Mesendoderm (in vitro differentiated cells): ENCODE data around the gene SPIC.
A peak's percentile ranks its signal among the peaks of the same experiment; 100 is the strongest.

Source experiments
- DNase-seq: peaks from one replicate; pipeline ENCODE4 v3.0.0; 2013
- H2AK5ac ChIP-seq: 2 replicates; pipeline ENCODE4 v1.6.1; 2013; ENCODE audit warnings: low read length, inconsistent platforms
- H2BK120ac ChIP-seq: 2 replicates; pipeline ENCODE4 v1.6.1; 2013; ENCODE audit warnings: low read depth, mild to moderate bottlenecking, low read length, moderate library complexity, mixed read lengths
- H2BK15ac ChIP-seq: replicated peaks from 2 replicates; pipeline ENCODE4 v1.6.1; 2013; ENCODE audit warnings: low read depth, mild to moderate bottlenecking, moderate library complexity
- H2BK5ac ChIP-seq: 2 replicates; pipeline ENCODE4 v1.6.1; 2013; ENCODE audit warnings: low read length, inconsistent platforms
- H3K18ac ChIP-seq: 2 replicates; pipeline ENCODE4 v1.6.1; 2013; ENCODE audit warnings: mild to moderate bottlenecking, low read length, mixed read lengths
- H3K23ac ChIP-seq: one replicate; pipeline ENCODE4 v1.6.1; 2013; ENCODE audit warnings: low read length
- H3K27ac ChIP-seq: 2 replicates; pipeline ENCODE4 v1.5.1; 2013; ENCODE audit warnings: low read depth, mild to moderate bottlenecking, inconsistent platforms, low read length, moderate library complexity
- H3K27me3 ChIP-seq: 2 replicates; pipeline ENCODE4 v1.6.1; 2013; ENCODE audit warnings: low read length, control low read depth, mild to moderate bottlenecking, inconsistent platforms; ENCODE audit not compliant: insufficient read depth, poor library complexity
- H3K36me3 ChIP-seq: 2 replicates; pipeline ENCODE4 v1.6.1; 2013; ENCODE audit warnings: low read length, inconsistent platforms; ENCODE audit not compliant: control insufficient read depth, insufficient read depth
- H3K4ac ChIP-seq: one replicate; pipeline ENCODE4 v1.6.1; 2013; ENCODE audit warnings: low read depth, mild to moderate bottlenecking, low read length, moderate library complexity
- H3K4me1 ChIP-seq: 2 replicates; pipeline ENCODE4 v1.6.1; 2013; ENCODE audit warnings: low read depth, low read length, inconsistent platforms; ENCODE audit not compliant: control insufficient read depth
- H3K4me2 ChIP-seq: 2 replicates; pipeline ENCODE4 v1.6.1; 2013; ENCODE audit warnings: low read length
- H3K4me3 ChIP-seq: 2 replicates; pipeline ENCODE4 v1.5.1; 2013; ENCODE audit warnings: mild to moderate bottlenecking, low read length
- H3K56ac ChIP-seq: one replicate; pipeline ENCODE4 v1.6.1; 2013; ENCODE audit warnings: low read length
- H3K79me1 ChIP-seq: 2 replicates; pipeline ENCODE4 v1.6.1; 2013; ENCODE audit warnings: low read length, inconsistent platforms
- H3K79me2 ChIP-seq: 2 replicates; pipeline ENCODE4 v1.6.1; 2013; ENCODE audit warnings: mild to moderate bottlenecking, low read length; ENCODE audit not compliant: control insufficient read depth, insufficient read depth
- H3K9ac ChIP-seq: 2 replicates; pipeline ENCODE4 v1.6.1; 2013; ENCODE audit warnings: low read length, inconsistent platforms
- H4K5ac ChIP-seq: one replicate; pipeline ENCODE4 v1.6.1; 2013; ENCODE audit warnings: low read length
- H4K8ac ChIP-seq: one replicate; pipeline ENCODE4 v1.6.1; 2013; ENCODE audit warnings: low read depth, mild to moderate bottlenecking, control low read depth, low read length, moderate library complexity
- WGBS: extraction: QIAGEN DNeasy Blood & Tissue Kit; methylation state at CpG from one replicate; pipeline ENCODE4 v1.1.7; 2013; ENCODE audit warnings: low lambda C conversion rate, missing lambda C conversion rate; ENCODE audit not compliant: insufficient coverage; ENCODE audit errors: extremely low coverage; 5-methylcytosine and 5-hydroxymethylcytosine counted together

The SPIC gene

GRCh38 chr12:101493556-101493955 lies 18.4 kb downstream of the SPIC start:
- Histone ChIP-seq H3K79me2 (no peaks in the 10 kb centered on the region), H4K5ac (no peak overlapping the region), H2BK5ac (no peak overlapping the region), H3K23ac (no peak overlapping the region), H3K4me1 (no peaks in the 10 kb centered on the region), H3K18ac (no peak overlapping the region), H3K27me3 (no peaks in the 10 kb centered on the region), H4K8ac (no peak overlapping the region), H2AK5ac (no peak overlapping the region), H3K79me1 (no peaks in the 10 kb centered on the region), H3K4me2 (no peak overlapping the region), H2BK15ac (no peak overlapping the region), H3K4ac (no peak overlapping the region), H2BK120ac (no peak overlapping the region), H3K9ac (no peak overlapping the region), H3K27ac (no peak overlapping the region), H3K36me3 (no peaks in the 10 kb centered on the region), H3K4me3 (no peak overlapping the region), H3K56ac (no peak overlapping the region)
- DNase-seq = no peak
- WGBS = no CpG with 5 or more reads among the region's 1 CpG

- H3K4me1 ChIP-seq = no peaks in the 10 kb centered on the region
- WGBS = no CpG with 5 or more reads among the region's 3 CpGs
- no peaks in the 10 kb centered on the region for H3K27me3 ChIP-seq
- no peak overlapping the region for H4K5ac ChIP-seq
- no peak overlapping the region for H3K27ac ChIP-seq
- no peaks in the 10 kb centered on the region for H3K79me2 ChIP-seq
- no peak for DNase-seq
- H3K9ac ChIP-seq = no peak overlapping the region
- no peak overlapping the region for H2BK15ac ChIP-seq
- H2AK5ac ChIP-seq = no peak overlapping the region
- H3K4ac ChIP-seq = no peak overlapping the region
- H3K36me3 ChIP-seq = no peaks in the 10 kb centered on the region
- no peak overlapping the region for H2BK5ac ChIP-seq
- no peak overlapping the region for H2BK120ac ChIP-seq
- H3K23ac ChIP-seq = no peak overlapping the region
- no peaks in the 10 kb centered on the region for H3K79me1 ChIP-seq
- H3K4me3 ChIP-seq = no peak overlapping the region
- no peak overlapping the region for H4K8ac ChIP-seq
- no peak overlapping the region for H3K56ac ChIP-seq
- no peak overlapping the region for H3K18ac ChIP-seq
- H3K4me2 ChIP-seq = no peak overlapping the region
These were observed 23.1 kb downstream of the SPIC start for GRCh38 chr12:101498252-101498651.

DNA sequence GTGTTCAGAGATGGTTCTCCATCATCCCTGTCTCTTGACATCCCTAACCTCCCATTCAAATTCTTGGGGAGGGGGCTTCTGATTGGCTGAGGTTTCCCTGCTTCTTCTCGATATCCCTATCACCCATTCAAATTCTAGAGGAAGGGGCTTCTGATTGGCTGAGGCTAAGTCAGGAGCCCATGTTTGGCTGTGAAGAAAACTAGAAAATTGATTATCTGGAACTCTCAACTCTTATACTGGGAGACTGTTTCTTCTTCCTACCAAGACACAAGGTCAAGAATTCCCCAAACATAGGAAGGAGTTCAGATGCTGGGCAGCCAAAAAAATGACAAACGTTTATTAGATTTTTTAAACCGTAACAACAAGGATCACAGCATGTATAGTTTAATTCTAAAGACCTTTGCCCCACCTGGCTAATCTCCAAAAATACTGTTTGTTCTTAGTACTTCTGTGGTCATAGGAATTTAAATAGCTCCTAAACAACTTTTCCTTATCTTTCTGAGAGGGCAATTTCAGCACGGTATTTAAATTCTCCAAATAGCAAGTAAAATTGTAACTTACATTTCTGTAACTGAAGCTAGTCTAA lies 26.4 kb downstream of the SPIC start:
- H3K4me2 ChIP-seq = no peak overlapping the region
- no peak overlapping the region for H3K4ac ChIP-seq
- H3K56ac ChIP-seq = no peak overlapping the region
- no peaks in the 10 kb centered on the region for H3K4me1 ChIP-seq
- no peaks in the 10 kb centered on the region for H3K36me3 ChIP-seq
- no peak overlapping the region for H3K23ac ChIP-seq
- no peak overlapping the region for H3K27ac ChIP-seq
- no peaks in the 10 kb centered on the region for H3K79me2 ChIP-seq
- H2AK5ac ChIP-seq = no peak overlapping the region
- no peak for DNase-seq
- no peak overlapping the region for H3K4me3 ChIP-seq
- no peak overlapping the region for H3K9ac ChIP-seq
- WGBS = no CpG with 5 or more reads among the region's 4 CpGs
- H4K5ac ChIP-seq = no peak overlapping the region
- H4K8ac ChIP-seq = no peak overlapping the region
- no peaks in the 10 kb centered on the region for H3K79me1 ChIP-seq
- no peak overlapping the region for H2BK120ac ChIP-seq
- H3K27me3 ChIP-seq = no peaks in the 10 kb centered on the region
- H3K18ac ChIP-seq = no peak overlapping the region
- no peak overlapping the region for H2BK15ac ChIP-seq
- no peak overlapping the region for H2BK5ac ChIP-seq

GRCh38 chr12:101521136-101521535 lies 46.0 kb downstream of the SPIC start:
- Histone ChIP-seq H2AK5ac (no peak overlapping the region), H2BK15ac (no peak overlapping the region), H4K5ac (no peak overlapping the region)

GRCh38 chr12:101527682-101528081 lies 52.5 kb downstream of the SPIC start:
- no peak overlapping the region for H2BK120ac ChIP-seq
- H3K18ac ChIP-seq = no peak overlapping the region
- H3K79me2 ChIP-seq = no peaks in the 10 kb centered on the region
- H2AK5ac ChIP-seq = no peak overlapping the region
- H3K23ac ChIP-seq = no peak overlapping the region
- H4K8ac ChIP-seq = no peak overlapping the region
- no peak overlapping the region for H3K27ac ChIP-seq
- no peak overlapping the region for H4K5ac ChIP-seq
- no peak overlapping the region for H2BK5ac ChIP-seq
- no peak overlapping the region for H3K4me2 ChIP-seq
- no peaks in the 10 kb centered on the region for H3K36me3 ChIP-seq
- H3K79me1 ChIP-seq = no peaks in the 10 kb centered on the region
- no peak overlapping the region for H3K56ac ChIP-seq
- DNase-seq = no peak
- H3K4ac ChIP-seq = no peak overlapping the region
- no peaks in the 10 kb centered on the region for H3K27me3 ChIP-seq
- no CpG with 5 or more reads among the region's 10 CpGs for WGBS
- H3K4me3 ChIP-seq = no peak overlapping the region
- no peak overlapping the region for H3K9ac ChIP-seq
- no peak overlapping the region for H2BK15ac ChIP-seq
- H3K4me1 ChIP-seq = no peaks in the 10 kb centered on the region

More at GRCh38 chr12:101521136-101521535, 46.0 kb downstream of the SPIC start:
- no peak overlapping the region for H3K4me3 ChIP-seq
- no peak overlapping the region for H3K18ac ChIP-seq
- no peak overlapping the region for H3K56ac ChIP-seq
- no peak overlapping the region for H2BK120ac ChIP-seq
- no CpG with 5 or more reads among the region's 1 CpG for WGBS
- no peak overlapping the region for H3K27ac ChIP-seq
- H2BK5ac ChIP-seq = no peak overlapping the region
- H3K36me3 ChIP-seq = no peaks in the 10 kb centered on the region
- no peaks in the 10 kb centered on the region for H3K27me3 ChIP-seq
- no peak overlapping the region for H3K9ac ChIP-seq
- H3K79me2 ChIP-seq = no peaks in the 10 kb centered on the region
- peak; percentile 37 for DNase-seq
- no peak overlapping the region for H3K4ac ChIP-seq
- no peak overlapping the region for H3K23ac ChIP-seq
- no peak overlapping the region for H4K8ac ChIP-seq
- no peaks in the 10 kb centered on the region for H3K4me1 ChIP-seq
- no peak overlapping the region for H3K4me2 ChIP-seq
- H3K79me1 ChIP-seq = no peaks in the 10 kb centered on the region

DNA sequence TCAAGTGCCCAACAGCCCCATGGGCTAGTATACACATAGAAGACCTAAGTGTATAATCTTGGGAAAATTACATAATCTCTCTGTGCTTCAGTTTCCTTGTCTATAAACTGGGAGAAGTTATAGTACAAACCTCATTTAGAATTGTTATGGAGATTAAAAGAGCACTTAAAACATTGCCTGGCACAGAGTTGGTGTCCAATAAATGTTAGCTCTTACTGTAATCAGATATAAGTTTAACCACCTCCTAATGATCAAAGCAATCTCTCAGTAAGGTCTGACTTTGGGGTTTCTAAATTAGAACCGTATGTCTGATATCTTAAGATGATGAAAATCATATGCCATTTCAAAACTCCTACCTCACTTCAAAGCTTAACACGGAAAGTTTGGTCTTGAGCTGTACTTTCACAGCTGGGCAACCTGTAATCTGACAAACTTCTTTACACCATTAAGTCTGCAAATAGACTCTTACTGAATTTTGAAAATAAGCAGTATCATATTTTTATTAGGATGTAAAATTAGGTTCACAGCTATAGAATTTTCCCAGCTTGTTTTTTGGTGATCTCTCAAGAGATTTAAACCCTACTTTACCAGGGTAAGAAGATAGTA lies 61.0 kb downstream of the SPIC start:
- WGBS = no CpG with 5 or more reads among the region's 2 CpGs
- no peak overlapping the region for H2AK5ac ChIP-seq
- no peak overlapping the region for H3K4ac ChIP-seq
- no peaks in the 10 kb centered on the region for H3K36me3 ChIP-seq
- no peak for DNase-seq
- no peak overlapping the region for H2BK120ac ChIP-seq
- H3K79me1 ChIP-seq = no peaks in the 10 kb centered on the region
- no peak overlapping the region for H4K5ac ChIP-seq
- H3K56ac ChIP-seq = no peak overlapping the region
- no peak overlapping the region for H4K8ac ChIP-seq
- no peaks in the 10 kb centered on the region for H3K27me3 ChIP-seq
- H3K4me3 ChIP-seq = no peak overlapping the region
- H3K4me2 ChIP-seq = no peak overlapping the region
- no peak overlapping the region for H2BK5ac ChIP-seq
- H3K79me2 ChIP-seq = no peaks in the 10 kb centered on the region
- H2BK15ac ChIP-seq = no peak overlapping the region
- H3K27ac ChIP-seq = no peak overlapping the region
- no peak overlapping the region for H3K9ac ChIP-seq
- H3K18ac ChIP-seq = no peak overlapping the region
- H3K23ac ChIP-seq = no peak overlapping the region
- H3K4me1 ChIP-seq = no peaks in the 10 kb centered on the region
